Caco-2 (cell line): ENCODE measurements around the gene GJA9. TPM values are rescaled to one million over a fixed set of nuclear protein-coding genes. Genes with fewer than 3 reads are reported as not detected.
"Not testable (repeated sequence)": the region's sequence is repeated elsewhere in the genome, so short reads cannot be mapped to it uniquely, and the experiment has no call there.

ENCODE experiments used
- BruUV-seq: library from RNA; stranded (reverse); fragments of 400-500 nt; replicated peaks from 2 replicates; lab custom pipeline; 2021; lab: Mats Ljungman, UMichigan
- CTCF ChIA-PET: fragments of 300-600 bp; sonication (Branson Sonifier 250); formaldehyde crosslinking; loops from one replicate; lab custom pipeline; 2022; ENCODE audit warnings: antibody characterized with exemption; lab: Charles Lee
- POLR2A ChIA-PET: fragments of 300-600 bp; sonication (Branson Sonifier 250); formaldehyde crosslinking; loops from one replicate; lab custom pipeline; 2022; ENCODE audit warnings: antibody characterized with exemption; lab: Charles Lee
- DNase-seq, 2 experiments: peaks; one replicate each; pipeline versions ENCODE4 v3.0.0 to v3.0.0-alpha.2; 2020 to 2022
- H3K27me3 ChIP-seq: replicated peaks from 2 replicates; pipeline ENCODE4 v1.6.0; 2011; ENCODE audit warnings: low read length; ENCODE audit not compliant: control insufficient read depth, insufficient read depth
- H3K36me3 ChIP-seq: 2 replicates; pipeline ENCODE4 v1.5.1; 2011; ENCODE audit warnings: low read length; ENCODE audit not compliant: control insufficient read depth, insufficient read depth
- H3K4me1 ChIP-seq: fragments of 250-450 bp; sonication (Bioruptor Pico); 2 replicates; pipeline ENCODE4 v1.5.1; 2020; ENCODE audit warnings: mild to moderate bottlenecking
- H3K4me3 ChIP-seq: 2 replicates; pipeline ENCODE4 v1.5.1; 2011; ENCODE audit warnings: low read depth, mild to moderate bottlenecking, control low read depth, low read length
- H3K9me3 ChIP-seq: fragments of 250-450 bp; sonication (Bioruptor Pico); 2 replicates; pipeline ENCODE4 v1.5.1; 2020; ENCODE audit warnings: mild to moderate bottlenecking, moderate library complexity
- H3K27ac Mint-ChIP-seq: one replicate; pipeline ENCODE4 v1.8.0; 2022; ENCODE audit warnings: mixed read lengths; ENCODE audit not compliant: unreplicated experiment
- H3K27me3 Mint-ChIP-seq: one replicate; pipeline ENCODE4 v1.8.0; 2022; ENCODE audit warnings: mixed read lengths; ENCODE audit not compliant: insufficient read depth, unreplicated experiment
- H3K36me3 Mint-ChIP-seq: one replicate; pipeline ENCODE4 v1.8.0; 2022; ENCODE audit warnings: mild to moderate bottlenecking, mixed read lengths; ENCODE audit not compliant: insufficient read depth, unreplicated experiment
- H3K4me1 Mint-ChIP-seq: one replicate; pipeline ENCODE4 v1.8.0; 2022; ENCODE audit warnings: low read depth, mixed read lengths; ENCODE audit not compliant: unreplicated experiment
- H3K4me3 Mint-ChIP-seq: one replicate; pipeline ENCODE4 v1.8.0; 2022; ENCODE audit warnings: mild to moderate bottlenecking, moderate library complexity, mixed read lengths; ENCODE audit not compliant: unreplicated experiment
- H3K9me3 Mint-ChIP-seq: one replicate; pipeline ENCODE4 v1.8.0; 2022; ENCODE audit warnings: mixed read lengths; ENCODE audit not compliant: unreplicated experiment
- intact Hi-C: fragments of 100-400 bp; cut with micrococcal nuclease; formaldehyde crosslinking; loops from one replicate; pipeline ENCODE4 v1.10.0; 2022; ENCODE audit not compliant: unreplicated experiment
- total RNA-seq: library from RNA; stranded (reverse); gene quantifications from 2 replicates; pipeline ENCODE4 v1.2.3, GENCODE V29; 2022
- TF ChIP-seq, protein P1 (sequence below), 2 experiments: fragments of 200-600 bp in 1 of 2; IDR thresholded peaks; 1 replicate in 1 of 2; 2 replicates in 1 of 2; pipeline versions ENCODE4 v1.5.1 to v1.8.0; 2011 to 2022; ENCODE audit warnings: antibody characterized with exemption in 1 of 2, control low read depth in 1 of 2, inconsistent platforms in 1 of 2, low read depth in 1 of 2, low read length in 1 of 2, mild to moderate bottlenecking in 1 of 2, moderate library complexity in 1 of 2; ENCODE audit not compliant: insufficient read depth in 1 of 2, severe bottlenecking in 1 of 2, unreplicated experiment in 1 of 2

GJA9 gene
- total RNA-seq, 1 experiment from 2014 or later = not detected

DNA sequence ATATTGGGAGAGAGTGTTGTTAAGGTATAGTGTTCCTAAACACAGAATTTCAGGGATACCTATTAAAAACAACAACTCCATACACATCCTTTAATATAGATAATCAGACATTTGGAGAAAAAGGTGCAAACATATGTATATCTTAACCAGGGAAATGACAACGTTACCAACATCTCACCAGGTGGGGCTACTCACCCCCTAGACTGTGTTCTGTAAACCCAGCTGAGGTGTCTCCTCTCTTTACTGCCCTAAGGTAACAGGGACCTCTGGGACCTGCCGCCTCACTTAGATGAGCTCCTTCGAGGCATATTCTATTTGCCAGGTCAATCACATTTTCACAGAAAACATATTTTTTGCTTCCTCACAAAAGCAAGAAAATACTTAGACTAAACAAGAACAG is 35.2 kb downstream of the GJA9 start:
- CTCF ChIA-PET = no interaction called here
- no peaks in the 10 kb centered on the region for H3K36me3 ChIP-seq
- no peak for DNase-seq
- TF ChIP-seq, protein P1, sequence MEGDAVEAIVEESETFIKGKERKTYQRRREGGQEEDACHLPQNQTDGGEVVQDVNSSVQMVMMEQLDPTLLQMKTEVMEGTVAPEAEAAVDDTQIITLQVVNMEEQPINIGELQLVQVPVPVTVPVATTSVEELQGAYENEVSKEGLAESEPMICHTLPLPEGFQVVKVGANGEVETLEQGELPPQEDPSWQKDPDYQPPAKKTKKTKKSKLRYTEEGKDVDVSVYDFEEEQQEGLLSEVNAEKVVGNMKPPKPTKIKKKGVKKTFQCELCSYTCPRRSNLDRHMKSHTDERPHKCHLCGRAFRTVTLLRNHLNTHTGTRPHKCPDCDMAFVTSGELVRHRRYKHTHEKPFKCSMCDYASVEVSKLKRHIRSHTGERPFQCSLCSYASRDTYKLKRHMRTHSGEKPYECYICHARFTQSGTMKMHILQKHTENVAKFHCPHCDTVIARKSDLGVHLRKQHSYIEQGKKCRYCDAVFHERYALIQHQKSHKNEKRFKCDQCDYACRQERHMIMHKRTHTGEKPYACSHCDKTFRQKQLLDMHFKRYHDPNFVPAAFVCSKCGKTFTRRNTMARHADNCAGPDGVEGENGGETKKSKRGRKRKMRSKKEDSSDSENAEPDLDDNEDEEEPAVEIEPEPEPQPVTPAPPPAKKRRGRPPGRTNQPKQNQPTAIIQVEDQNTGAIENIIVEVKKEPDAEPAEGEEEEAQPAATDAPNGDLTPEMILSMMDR (IDR thresholded peaks at IDR 0.05; ENCODE audit: insufficient read depth in 1 of 2, low read depth in 1 of 2, low read length in 1 of 2, severe bottlenecking in 1 of 2, unreplicated experiment in 1 of 2) = no peak
- Mint-ChIP-seq H3K27ac (no peak overlapping the region), H3K36me3 (peaks cover 33% of the 10 kb centered on the region), H3K4me1 (peaks cover 9% of the 10 kb centered on the region), H3K9me3 (no peaks in the 10 kb centered on the region), H3K27me3 (no peaks in the 10 kb centered on the region), H3K4me3 (no peak overlapping the region)
- no peaks in the 10 kb centered on the region for H3K27me3 ChIP-seq
- H3K4me3 ChIP-seq = no peak overlapping the region
- no TSS peak for BruUV-seq
- intact Hi-C loops = no loop called here
- POLR2A ChIA-PET = no interaction called here
- H3K9me3 ChIP-seq = no peaks in the 10 kb centered on the region
- H3K4me1 ChIP-seq = no peaks in the 10 kb centered on the region

DNA sequence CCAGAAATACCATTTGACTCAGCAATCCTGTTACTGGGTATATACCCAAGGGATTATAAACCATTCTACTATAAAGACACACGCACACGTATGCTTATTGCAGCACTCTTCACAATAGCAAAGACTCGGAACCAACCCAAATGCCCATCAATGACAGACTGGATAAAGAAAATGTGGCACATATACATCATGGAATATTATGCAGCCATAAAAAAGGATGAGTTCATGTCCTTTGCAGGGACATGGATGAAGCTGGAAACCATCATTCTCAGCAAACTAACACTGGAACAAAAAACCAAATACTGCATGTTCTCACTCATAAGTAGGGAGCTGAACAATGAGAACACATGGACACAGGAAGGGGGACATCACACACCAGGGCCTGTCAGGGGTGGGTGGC is 36.3 kb downstream of the GJA9 start:
- POLR2A ChIA-PET, DNase-seq, H3K36me3 ChIP-seq, H3K4me1 ChIP-seq, H3K27me3 Mint-ChIP-seq, H3K9me3 ChIP-seq, H3K4me3 Mint-ChIP-seq, BruUV-seq, H3K4me3 ChIP-seq, H3K27me3 ChIP-seq, H3K9me3 Mint-ChIP-seq, H3K27ac Mint-ChIP-seq, intact Hi-C loops, H3K4me1 Mint-ChIP-seq: not testable (repeated sequence)
- peaks cover 30% of the 10 kb centered on the region for H3K36me3 Mint-ChIP-seq
- CTCF ChIA-PET = interaction anchor here (0.8 kb wide), 1 partner anchor 10 kb away, joined by 3 read pairs; no protein-coding TSS in a partner anchor

DNA sequence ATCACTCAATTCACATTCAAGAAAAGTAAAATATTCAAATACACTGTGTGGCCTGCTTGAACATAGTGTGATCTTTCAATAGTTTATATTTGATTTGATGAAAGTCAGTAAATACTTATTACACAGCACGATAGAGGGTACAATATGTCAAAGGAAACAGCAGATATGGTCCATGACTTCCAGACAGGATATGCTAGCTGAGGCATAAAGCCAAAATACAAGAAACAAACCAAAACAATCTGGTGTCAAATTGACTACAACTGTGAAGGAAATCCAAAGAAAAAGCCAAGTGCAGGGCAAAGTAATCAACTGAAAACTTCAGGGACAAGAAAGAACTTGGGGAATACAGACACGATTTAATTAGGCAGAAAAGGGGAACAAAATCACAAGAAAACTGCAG is 41.1 kb downstream of the GJA9 start:
- BruUV-seq = no TSS peak
- H3K4me1 ChIP-seq = no peaks in the 10 kb centered on the region
- DNase-seq = no peak
- H3K36me3 ChIP-seq = no peaks in the 10 kb centered on the region
- no peaks in the 10 kb centered on the region for H3K27me3 ChIP-seq
- H3K36me3 Mint-ChIP-seq = peaks cover 36% of the 10 kb centered on the region
- no peak overlapping the region for H3K4me3 Mint-ChIP-seq
- intact Hi-C loops = no loop called here
- no peaks in the 10 kb centered on the region for H3K27me3 Mint-ChIP-seq
- ChIA-PET CTCF (no interaction called here), POLR2A (no interaction called here)
- no peak overlapping the region for H3K27ac Mint-ChIP-seq
- TF ChIP-seq, protein P1 (IDR thresholded peaks at IDR 0.05; ENCODE audit: insufficient read depth in 1 of 2, low read depth in 1 of 2, low read length in 1 of 2, severe bottlenecking in 1 of 2, unreplicated experiment in 1 of 2) = no peak
- H3K9me3 Mint-ChIP-seq = no peaks in the 10 kb centered on the region
- peaks cover 9% of the 10 kb centered on the region for H3K4me1 Mint-ChIP-seq
- H3K4me3 ChIP-seq = no peak overlapping the region
- no peaks in the 10 kb centered on the region for H3K9me3 ChIP-seq

DNA sequence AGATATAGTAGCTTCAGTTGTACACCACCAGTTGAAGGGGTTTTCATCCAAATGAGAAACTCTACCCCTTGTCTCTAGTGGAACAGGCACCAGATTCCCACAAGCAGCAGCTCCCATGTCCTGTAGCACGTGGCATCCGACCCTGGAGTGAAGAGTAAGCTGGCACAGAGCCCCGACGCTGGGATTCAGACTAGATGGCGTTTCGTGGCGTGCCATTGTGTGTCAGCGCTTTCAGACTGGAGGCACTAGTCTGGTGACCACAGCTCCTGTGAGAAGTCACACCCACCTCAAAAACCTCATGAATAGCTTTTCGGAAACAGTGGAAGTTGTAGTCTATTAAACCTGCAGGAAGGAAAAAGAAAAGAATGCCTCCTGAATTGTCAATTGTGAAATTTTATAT is 42.0 kb downstream of the GJA9 start:
- CTCF ChIA-PET = no interaction called here
- H3K9me3 ChIP-seq = no peaks in the 10 kb centered on the region
- Mint-ChIP-seq H3K36me3 (peaks cover 28% of the 10 kb centered on the region), H3K4me1 (peaks cover 7% of the 10 kb centered on the region), H3K27me3 (no peaks in the 10 kb centered on the region), H3K4me3 (no peak overlapping the region), H3K27ac (no peak overlapping the region), H3K9me3 (no peaks in the 10 kb centered on the region)
- H3K36me3 ChIP-seq = no peaks in the 10 kb centered on the region
- H3K27me3 ChIP-seq = no peaks in the 10 kb centered on the region
- TF ChIP-seq, protein P1 (IDR thresholded peaks at IDR 0.05; ENCODE audit: insufficient read depth in 1 of 2, low read depth in 1 of 2, low read length in 1 of 2, severe bottlenecking in 1 of 2, unreplicated experiment in 1 of 2) = no peak
- no peak overlapping the region for H3K4me3 ChIP-seq
- POLR2A ChIA-PET = no interaction called here
- BruUV-seq = no TSS peak
- H3K4me1 ChIP-seq = no peaks in the 10 kb centered on the region
- intact Hi-C loops = loop anchor here (5.0 to 10.0 kb wide), 2 partner anchors 235 to 812 kb away; no protein-coding TSS in a partner anchor
- DNase-seq = no peak

DNA sequence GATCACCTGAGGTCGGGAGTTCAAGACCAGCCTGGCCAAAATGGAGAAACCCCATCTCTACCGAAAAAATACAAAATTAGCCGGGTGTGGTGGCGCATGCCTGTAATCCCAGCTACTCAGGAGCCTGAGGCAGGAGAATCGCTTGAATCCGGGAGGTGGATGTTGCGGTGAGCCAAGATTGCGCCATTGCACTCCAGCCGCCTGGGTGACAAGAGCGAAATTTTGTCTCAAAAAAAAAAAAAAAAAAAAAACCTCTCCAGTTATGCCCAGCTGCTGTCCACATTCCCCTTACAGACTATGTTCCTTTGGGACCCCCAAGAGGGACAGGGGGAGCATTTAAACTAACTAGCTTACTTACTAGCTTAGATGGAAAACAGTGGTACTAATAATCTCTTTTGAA is 45.1 kb downstream of the GJA9 start:
- H3K27me3 ChIP-seq, H3K36me3 ChIP-seq, H3K27ac Mint-ChIP-seq, BruUV-seq, POLR2A ChIA-PET, H3K4me1 ChIP-seq, H3K27me3 Mint-ChIP-seq, H3K4me1 Mint-ChIP-seq, DNase-seq, H3K9me3 Mint-ChIP-seq, CTCF ChIA-PET, H3K4me3 Mint-ChIP-seq, H3K9me3 ChIP-seq, H3K4me3 ChIP-seq: not testable (repeated sequence)
- peaks cover 21% of the 10 kb centered on the region for H3K36me3 Mint-ChIP-seq
- intact Hi-C loops = loop anchor here (5.0 to 10.0 kb wide), 2 partner anchors 232 to 809 kb away; no protein-coding TSS in a partner anchor
